Epidermal melanocyte (primary cell): ENCODE results near the gene FAM78A.
"Not testable (repeated sequence)": the region's sequence is repeated elsewhere in the genome, so short reads cannot be mapped to it uniquely, and the experiment has no call there.

Experiments
- DNase-seq: peaks from one replicate; pipeline ENCODE4 v3.0.0; 2011; ENCODE audit warnings: low spot score; ENCODE audit not compliant: insufficient read length

The FAM78A gene

DNA sequence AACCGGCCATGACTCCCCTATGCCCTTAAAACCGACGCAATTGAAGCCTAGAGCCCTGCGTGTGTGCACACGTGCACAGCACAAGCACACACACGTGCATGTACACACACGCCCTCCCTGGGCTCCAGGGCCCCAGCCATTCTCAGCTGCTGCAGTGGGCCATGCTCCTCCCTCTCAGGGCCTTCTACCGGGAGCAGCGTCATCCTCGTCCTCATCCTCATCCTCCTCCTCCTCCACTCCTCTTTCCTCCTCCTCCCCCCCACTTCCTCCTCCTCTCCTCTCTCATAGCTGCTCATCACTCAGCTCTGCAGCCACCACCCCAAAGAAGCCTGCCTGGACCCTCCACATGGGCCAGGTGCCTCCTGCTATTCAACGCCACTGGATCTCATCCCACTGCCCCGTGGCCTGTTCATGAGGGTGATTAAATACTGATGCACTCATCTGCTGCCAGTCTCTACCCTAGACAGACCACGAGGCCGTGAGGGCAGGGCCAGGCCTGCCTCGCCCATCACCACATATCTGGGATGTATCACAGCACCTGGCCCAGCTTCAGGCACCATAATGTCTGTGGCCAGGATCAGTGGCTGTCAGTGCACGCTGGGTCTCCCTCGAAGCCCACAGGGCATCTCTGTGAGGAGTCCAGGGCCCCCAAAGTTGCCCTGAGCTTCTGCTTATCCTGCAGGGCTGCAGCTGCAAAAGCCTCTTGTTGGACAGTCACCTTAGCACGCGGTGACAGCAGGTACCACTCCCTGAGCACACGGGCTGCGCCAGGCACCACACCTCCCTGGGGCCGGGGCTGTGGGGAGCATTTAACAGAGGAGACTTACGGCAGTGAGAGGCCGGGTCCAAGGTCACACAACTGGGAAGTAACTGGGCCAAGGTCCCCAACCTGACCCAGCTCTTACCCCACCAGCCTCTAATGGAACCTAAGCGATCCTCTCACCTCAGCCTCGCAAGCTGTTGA lies 9.8 kb downstream of the FAM78A start:
- peak; percentile 6 for DNase-seq

DNA sequence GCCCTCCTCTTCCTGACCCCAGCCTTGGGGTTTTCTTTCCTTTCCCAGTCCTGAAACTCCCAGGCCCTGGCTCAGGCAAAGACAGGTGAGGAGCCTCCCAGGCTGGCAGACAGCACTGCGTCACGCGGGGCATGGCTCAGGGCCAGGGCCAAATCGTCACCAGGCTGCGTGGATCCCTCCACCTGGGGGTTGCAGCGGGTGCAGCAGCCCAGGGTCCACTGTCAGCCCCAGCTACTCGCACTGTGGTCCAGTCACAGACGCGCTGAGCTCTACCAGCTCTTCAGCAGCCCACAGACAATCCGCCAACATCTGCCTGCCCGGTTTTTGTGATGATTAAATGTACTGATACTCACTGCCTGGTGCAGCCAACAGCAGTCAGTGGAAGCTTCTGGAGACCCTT lies 12.1 kb downstream of the FAM78A start:
- peak; percentile 10 for DNase-seq

DNA sequence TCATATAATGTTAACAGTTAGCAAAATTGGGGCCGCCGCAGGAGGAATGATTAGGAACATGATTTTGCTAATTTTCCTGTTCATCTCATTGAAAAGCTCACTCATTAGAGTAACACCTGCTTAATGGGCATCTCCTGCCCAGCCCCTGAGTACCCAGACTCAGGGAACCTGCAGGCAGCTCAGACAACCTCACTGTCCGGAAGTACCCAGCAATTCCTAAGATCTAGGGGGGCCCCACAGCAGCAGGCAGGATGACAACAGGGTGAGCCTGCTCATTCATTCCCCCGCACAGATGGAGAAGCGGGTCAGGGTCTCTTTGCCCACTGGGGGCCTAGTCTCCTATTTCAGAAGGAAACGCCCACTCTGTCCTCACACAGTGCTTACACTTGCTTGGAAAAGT lies 12.6 kb downstream of the FAM78A start:
- DNase-seq = peak; percentile 10

GRCh38 chr9:131263033-131263343 lies 13.3 kb downstream of the FAM78A start:
- not testable (repeated sequence) for DNase-seq

GRCh38 chr9:131262327-131263032 lies 13.8 kb downstream of the FAM78A start:
- DNase-seq = no peak

GRCh38 chr9:131260751-131261452 lies 15.4 kb downstream of the FAM78A start:
- peak; percentile 8 for DNase-seq

GRCh38 chr9:131259916-131260597 lies 16.3 kb downstream of the FAM78A start:
- DNase-seq = peak; percentile 9

- peak; percentile 5 for DNase-seq
Observed at GRCh38 chr9:131259432-131259898, 16.8 kb downstream of the FAM78A start.

GRCh38 chr9:131258698-131259431 lies 17.4 kb downstream of the FAM78A start:
- DNase-seq = no peak

DNA sequence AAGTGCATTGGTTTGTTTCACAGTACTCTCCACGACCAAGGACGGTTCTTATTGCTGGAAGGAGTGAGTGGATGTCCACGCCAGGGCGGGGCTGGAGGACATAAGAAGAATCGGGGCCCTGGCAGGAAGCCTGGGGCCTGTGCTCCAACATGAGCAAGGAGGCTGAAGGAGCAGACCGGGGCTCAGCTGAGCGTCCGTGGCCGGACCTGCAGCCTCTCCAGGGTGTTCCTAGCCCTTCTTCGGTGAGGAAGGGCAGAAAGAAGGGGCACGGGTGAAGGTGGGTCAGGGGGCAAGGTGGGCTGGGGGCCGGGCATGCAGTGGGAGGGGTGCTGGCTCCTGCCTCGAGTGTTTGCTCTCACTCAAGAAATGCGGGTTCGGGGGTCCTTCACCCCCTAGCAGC lies 18.1 kb downstream of the FAM78A start:
- no peak for DNase-seq

- peak; percentile 8 for DNase-seq
Observed at GRCh38 chr9:131257266-131258025, 18.9 kb downstream of the FAM78A start.

DNA sequence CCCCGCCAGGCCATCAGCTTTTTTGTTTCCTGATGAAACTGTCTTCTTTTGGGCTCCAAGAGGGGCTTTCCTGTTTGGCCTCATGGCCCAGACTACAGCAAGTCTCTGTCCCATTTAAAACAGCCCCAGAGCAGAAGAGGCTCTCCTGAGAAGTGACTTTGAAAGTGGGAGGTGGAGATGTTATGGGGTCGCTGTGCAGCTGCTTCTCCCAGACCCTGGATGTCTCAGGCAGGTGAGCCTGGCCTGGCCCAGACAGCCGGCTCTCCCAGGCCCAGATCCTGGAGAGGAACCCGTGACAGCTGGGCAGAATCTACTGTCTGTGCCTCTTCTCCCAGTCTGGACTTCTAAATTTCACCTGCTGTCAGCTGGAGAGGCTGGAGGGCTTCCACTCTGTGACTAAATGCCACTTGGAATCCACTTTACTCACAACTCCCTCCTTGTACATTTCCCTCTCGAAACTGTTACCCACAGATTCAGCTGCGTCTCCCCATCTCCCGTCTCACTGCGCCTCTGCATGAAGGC lies 20.6 kb downstream of the FAM78A start:
- no peak for DNase-seq

DNA sequence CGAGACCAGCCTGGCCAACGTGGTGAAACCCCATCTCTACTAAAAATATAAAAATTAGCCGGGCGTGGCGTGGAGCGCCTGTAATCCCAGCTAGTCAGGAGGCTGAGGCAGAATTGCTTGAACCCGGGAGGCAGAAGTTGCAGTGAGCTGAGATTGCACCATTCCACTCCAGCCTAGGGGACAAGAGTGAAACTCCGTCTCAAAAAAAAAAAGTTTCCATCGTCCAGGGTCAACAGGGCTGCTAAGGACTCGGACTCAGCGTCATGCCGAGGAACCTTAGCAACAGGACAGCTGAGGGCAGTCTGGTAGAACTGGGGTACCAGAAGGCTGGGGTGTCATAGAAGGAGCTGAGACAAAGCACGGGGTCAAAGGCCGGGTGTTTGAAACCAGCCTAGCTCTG lies 21.7 kb downstream of the FAM78A start:
- no peak for DNase-seq

DNA sequence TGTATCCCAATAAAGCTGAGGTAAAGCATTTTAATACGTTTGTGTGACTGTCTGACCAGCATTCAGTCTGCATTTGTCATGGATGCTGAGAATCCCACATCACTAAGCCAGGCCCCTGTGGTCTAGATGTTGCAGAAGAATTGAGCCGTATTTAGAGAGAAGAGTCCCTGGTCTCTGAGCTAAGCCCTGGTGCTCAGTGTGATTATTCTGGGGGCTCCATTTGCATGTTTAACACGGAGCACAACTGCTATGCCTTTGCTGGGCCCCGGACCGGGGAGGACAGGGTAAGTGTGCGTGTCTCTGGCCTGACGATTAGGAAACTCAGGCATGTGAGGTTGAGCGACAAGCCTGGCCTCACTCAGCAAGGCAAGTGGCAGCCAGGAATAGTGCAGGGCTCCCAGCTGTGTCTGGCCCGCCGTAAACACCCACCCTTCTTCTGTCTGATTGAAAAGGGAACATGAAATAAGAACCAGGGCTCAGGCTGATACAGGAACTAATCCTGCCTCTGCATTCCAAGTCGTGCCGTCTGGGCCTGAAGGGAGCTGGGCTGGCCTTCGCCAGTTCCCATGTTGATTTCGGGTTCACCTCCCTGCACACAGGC lies 22.3 kb downstream of the FAM78A start:
- peak; percentile 16 for DNase-seq

- DNase-seq = no peak
Observed at GRCh38 chr9:131252120-131252519, 24.2 kb downstream of the FAM78A start.

GRCh38 chr9:131246618-131247017 lies 29.7 kb downstream of the FAM78A start:
- DNase-seq = no peak

DNA sequence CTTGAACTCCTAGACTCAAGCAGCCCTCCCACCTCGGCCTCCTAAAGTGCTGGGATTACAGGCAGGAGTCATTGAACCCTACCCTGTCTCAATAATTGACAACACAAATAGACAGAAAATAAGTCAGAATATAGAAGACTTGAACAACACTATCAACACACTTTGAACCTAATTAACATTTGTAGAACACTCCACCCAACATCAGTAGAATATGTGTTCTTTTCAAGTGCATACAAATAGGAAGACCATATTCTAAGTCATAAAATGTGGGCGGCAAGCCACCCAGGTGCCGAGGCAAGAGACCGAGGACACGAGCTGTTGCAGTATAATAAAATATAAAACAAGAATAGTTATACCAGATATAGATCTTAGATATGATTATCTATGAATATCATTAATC lies 32.0 kb downstream of the FAM78A start:
- DNase-seq = not testable (repeated sequence)

- DNase-seq = no peak
Observed at GRCh38 chr9:131240047-131240921, 36.0 kb downstream of the FAM78A start.
